K562 (cell line): ENCODE measurements around the gene VSTM2B. TPM values are rescaled to one million over a fixed set of nuclear protein-coding genes. Genes with fewer than 3 reads are reported as not detected.

ENCODE experiments used
- CBX1 ChIP-seq: sonication (generic); IDR thresholded peaks from 2 replicates; pipeline ENCODE4 v1.6.1; 2016; ENCODE audit warnings: antibody characterized with exemption, low read depth, mild to moderate bottlenecking
- FOXJ2 ChIP-seq: fragments of 200-800 bp; sonication (Bioruptor generic); IDR thresholded peaks from 2 replicates; pipeline ENCODE4 v1.6.1; 2016; ENCODE audit warnings: missing genetic modification characterization, missing compliant biosample characterization
- NCOA4 ChIP-seq: fragments of 450-650 bp; IDR thresholded peaks from 2 replicates; pipeline ENCODE4 v1.6.1; 2018; ENCODE audit warnings: mild to moderate bottlenecking; ENCODE audit not compliant: partially characterized antibody
- RBFOX2 ChIP-seq: fragments of 200-400 bp; formaldehyde crosslinking; IDR thresholded peaks from 2 replicates; pipeline ENCODE4 v1.6.1; 2017; ENCODE audit warnings: low read depth, mild to moderate bottlenecking, low read length, moderate library complexity
- polyA plus RNA-seq, 8 experiments: library from polyadenylated mRNA; depleted of rRNA in 4 of 8; stranded (reverse) in 5 of 8; unstranded in 3 of 8; fragments of >200 nt; fragmentation: Nextera tagmentation in 2 of 8; fragmentation: Illumina TruSeq in 1 of 8; extraction: Ambion mirVana in 2 of 8; extraction: Trizol in 1 of 8; gene quantifications; 2 replicates each; pipeline versions ENCODE4 v1.2.1 to v1.2.3, GENCODE V29; 2011 to 2014; ENCODE audit warnings: inconsistent platforms in 1 of 8, missing spikeins in 1 of 8
- total RNA-seq, 7 experiments: library from RNA; depleted of rRNA in 6 of 7; stranded (reverse); fragments of >200 nt in 6 of 7; fragmentation: Illumina TruSeq in 2 of 7; extraction: Trizol in 2 of 7; gene quantifications; 2 replicates each; pipeline versions ENCODE4 v1.2.1 to v1.2.3, GENCODE V29; 2011 to 2021; ENCODE audit warnings: low replicate concordance in 1 of 7
- TF ChIP-seq, protein P1 (sequence below): fragments of 200-800 bp; sonication (Bioruptor generic); IDR thresholded peaks from 2 replicates; pipeline ENCODE4 v1.6.1; 2016; ENCODE audit warnings: missing genetic modification characterization, missing compliant biosample characterization
- TF ChIP-seq, protein P2 (sequence below): fragments of 250-450 bp; sonication (Bioruptor Pico); IDR thresholded peaks from 2 replicates; pipeline ENCODE4 v1.5.0; 2021; ENCODE audit warnings: mild to moderate bottlenecking, borderline replicate concordance
- TF ChIP-seq, protein P3 (sequence below): fragments of 150-350 bp; conservative IDR thresholded peaks from 2 replicates; pipeline ENCODE4 v1.6.1; 2014; ENCODE audit warnings: low read length
- TF ChIP-seq, protein P4 (sequence below): IDR thresholded peaks from 2 replicates; pipeline ENCODE4 v1.6.1; 2014; ENCODE audit warnings: antibody characterized with exemption
- TF ChIP-seq, protein P5 (sequence below): fragments of 250-450 bp; sonication (Bioruptor Pico); IDR thresholded peaks from 2 replicates; pipeline ENCODE4 v1.5.0; 2020; ENCODE audit warnings: mild to moderate bottlenecking, borderline replicate concordance
- TF ChIP-seq, protein P6 (sequence below): sonication (generic); formaldehyde crosslinking; IDR thresholded peaks from 2 replicates; pipeline ENCODE4 v1.8.0; 2022; ENCODE audit warnings: mild to moderate bottlenecking, missing genetic modification reagents

VSTM2B gene
- total and polyA plus RNA-seq, 9 of the 15 experiments (the other 6 are each of a cell fraction or from before 2014, with no cell fraction given): not detected

DNA sequence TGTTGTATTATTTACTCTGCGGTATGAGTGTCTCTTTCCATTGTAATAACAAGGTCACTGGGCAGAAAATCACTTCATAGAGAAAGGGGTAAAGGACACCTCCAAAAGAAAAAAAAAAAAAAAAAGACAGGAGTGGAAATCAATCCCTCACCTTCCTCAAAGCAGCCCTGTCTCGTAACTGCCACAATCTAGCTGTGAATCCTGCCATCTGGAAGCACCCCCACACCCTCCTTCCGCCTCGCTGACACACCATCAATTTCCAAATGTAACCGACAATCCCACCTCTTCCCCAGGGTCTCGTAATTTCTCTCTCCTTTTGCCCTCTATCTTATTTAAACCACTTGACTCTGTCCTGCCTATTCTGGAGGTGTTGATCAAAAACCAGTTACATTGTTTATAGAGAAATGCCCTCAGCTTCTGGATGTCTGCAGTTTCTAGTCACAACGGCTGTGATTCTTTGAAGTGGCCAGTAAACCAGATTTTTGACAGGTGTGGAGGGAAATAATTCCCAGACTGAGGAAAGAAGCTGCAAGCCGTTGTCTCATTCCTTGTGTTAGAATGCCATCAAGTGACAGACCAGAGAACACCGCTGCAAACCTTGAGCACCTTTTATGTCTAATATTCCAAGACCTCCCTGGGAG, 71.2 kb downstream of the VSTM2B start (continued):
- TF ChIP-seq, protein P1, sequence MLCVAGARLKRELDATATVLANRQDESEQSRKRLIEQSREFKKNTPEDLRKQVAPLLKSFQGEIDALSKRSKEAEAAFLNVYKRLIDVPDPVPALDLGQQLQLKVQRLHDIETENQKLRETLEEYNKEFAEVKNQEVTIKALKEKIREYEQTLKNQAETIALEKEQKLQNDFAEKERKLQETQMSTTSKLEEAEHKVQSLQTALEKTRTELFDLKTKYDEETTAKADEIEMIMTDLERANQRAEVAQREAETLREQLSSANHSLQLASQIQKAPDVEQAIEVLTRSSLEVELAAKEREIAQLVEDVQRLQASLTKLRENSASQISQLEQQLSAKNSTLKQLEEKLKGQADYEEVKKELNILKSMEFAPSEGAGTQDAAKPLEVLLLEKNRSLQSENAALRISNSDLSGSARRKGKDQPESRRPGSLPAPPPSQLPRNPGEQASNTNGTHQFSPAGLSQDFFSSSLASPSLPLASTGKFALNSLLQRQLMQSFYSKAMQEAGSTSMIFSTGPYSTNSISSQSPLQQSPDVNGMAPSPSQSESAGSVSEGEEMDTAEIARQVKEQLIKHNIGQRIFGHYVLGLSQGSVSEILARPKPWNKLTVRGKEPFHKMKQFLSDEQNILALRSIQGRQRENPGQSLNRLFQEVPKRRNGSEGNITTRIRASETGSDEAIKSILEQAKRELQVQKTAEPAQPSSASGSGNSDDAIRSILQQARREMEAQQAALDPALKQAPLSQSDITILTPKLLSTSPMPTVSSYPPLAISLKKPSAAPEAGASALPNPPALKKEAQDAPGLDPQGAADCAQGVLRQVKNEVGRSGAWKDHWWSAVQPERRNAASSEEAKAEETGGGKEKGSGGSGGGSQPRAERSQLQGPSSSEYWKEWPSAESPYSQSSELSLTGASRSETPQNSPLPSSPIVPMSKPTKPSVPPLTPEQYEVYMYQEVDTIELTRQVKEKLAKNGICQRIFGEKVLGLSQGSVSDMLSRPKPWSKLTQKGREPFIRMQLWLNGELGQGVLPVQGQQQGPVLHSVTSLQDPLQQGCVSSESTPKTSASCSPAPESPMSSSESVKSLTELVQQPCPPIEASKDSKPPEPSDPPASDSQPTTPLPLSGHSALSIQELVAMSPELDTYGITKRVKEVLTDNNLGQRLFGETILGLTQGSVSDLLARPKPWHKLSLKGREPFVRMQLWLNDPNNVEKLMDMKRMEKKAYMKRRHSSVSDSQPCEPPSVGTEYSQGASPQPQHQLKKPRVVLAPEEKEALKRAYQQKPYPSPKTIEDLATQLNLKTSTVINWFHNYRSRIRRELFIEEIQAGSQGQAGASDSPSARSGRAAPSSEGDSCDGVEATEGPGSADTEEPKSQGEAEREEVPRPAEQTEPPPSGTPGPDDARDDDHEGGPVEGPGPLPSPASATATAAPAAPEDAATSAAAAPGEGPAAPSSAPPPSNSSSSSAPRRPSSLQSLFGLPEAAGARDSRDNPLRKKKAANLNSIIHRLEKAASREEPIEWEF (CRISPR knock-in tag): no peak
- TF ChIP-seq, protein P2, sequence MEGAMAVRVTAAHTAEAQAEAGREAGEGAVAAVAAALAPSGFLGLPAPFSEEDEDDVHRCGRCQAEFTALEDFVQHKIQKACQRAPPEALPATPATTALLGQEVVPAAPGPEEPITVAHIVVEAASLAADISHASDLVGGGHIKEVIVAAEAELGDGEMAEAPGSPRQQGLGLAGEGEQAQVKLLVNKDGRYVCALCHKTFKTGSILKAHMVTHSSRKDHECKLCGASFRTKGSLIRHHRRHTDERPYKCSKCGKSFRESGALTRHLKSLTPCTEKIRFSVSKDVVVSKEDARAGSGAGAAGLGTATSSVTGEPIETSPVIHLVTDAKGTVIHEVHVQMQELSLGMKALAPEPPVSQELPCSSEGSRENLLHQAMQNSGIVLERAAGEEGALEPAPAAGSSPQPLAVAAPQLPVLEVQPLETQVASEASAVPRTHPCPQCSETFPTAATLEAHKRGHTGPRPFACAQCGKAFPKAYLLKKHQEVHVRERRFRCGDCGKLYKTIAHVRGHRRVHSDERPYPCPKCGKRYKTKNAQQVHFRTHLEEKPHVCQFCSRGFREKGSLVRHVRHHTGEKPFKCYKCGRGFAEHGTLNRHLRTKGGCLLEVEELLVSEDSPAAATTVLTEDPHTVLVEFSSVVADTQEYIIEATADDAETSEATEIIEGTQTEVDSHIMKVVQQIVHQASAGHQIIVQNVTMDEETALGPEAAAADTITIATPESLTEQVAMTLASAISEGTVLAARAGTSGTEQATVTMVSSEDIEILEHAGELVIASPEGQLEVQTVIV (CRISPR knock-in tag): no peak
- no peak for TF ChIP-seq CBX1
- TF ChIP-seq, protein P3, sequence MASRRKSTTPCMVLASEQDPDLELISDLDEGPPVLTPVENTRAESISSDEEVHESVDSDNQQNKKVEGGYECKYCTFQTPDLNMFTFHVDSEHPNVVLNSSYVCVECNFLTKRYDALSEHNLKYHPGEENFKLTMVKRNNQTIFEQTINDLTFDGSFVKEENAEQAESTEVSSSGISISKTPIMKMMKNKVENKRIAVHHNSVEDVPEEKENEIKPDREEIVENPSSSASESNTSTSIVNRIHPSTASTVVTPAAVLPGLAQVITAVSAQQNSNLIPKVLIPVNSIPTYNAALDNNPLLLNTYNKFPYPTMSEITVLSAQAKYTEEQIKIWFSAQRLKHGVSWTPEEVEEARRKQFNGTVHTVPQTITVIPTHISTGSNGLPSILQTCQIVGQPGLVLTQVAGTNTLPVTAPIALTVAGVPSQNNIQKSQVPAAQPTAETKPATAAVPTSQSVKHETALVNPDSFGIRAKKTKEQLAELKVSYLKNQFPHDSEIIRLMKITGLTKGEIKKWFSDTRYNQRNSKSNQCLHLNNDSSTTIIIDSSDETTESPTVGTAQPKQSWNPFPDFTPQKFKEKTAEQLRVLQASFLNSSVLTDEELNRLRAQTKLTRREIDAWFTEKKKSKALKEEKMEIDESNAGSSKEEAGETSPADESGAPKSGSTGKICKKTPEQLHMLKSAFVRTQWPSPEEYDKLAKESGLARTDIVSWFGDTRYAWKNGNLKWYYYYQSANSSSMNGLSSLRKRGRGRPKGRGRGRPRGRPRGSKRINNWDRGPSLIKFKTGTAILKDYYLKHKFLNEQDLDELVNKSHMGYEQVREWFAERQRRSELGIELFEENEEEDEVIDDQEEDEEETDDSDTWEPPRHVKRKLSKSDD: no peak
- TF ChIP-seq, protein P4, sequence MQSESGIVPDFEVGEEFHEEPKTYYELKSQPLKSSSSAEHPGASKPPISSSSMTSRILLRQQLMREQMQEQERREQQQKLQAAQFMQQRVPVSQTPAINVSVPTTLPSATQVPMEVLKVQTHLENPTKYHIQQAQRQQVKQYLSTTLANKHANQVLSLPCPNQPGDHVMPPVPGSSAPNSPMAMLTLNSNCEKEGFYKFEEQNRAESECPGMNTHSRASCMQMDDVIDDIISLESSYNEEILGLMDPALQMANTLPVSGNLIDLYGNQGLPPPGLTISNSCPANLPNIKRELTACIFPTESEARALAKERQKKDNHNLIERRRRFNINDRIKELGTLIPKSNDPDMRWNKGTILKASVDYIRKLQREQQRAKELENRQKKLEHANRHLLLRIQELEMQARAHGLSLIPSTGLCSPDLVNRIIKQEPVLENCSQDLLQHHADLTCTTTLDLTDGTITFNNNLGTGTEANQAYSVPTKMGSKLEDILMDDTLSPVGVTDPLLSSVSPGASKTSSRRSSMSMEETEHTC: no peak
- TF ChIP-seq, protein P5, sequence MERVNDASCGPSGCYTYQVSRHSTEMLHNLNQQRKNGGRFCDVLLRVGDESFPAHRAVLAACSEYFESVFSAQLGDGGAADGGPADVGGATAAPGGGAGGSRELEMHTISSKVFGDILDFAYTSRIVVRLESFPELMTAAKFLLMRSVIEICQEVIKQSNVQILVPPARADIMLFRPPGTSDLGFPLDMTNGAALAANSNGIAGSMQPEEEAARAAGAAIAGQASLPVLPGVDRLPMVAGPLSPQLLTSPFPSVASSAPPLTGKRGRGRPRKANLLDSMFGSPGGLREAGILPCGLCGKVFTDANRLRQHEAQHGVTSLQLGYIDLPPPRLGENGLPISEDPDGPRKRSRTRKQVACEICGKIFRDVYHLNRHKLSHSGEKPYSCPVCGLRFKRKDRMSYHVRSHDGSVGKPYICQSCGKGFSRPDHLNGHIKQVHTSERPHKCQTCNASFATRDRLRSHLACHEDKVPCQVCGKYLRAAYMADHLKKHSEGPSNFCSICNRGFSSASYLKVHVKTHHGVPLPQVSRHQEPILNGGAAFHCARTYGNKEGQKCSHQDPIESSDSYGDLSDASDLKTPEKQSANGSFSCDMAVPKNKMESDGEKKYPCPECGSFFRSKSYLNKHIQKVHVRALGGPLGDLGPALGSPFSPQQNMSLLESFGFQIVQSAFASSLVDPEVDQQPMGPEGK (CRISPR knock-in tag): no peak
- TF ChIP-seq, protein P6, sequence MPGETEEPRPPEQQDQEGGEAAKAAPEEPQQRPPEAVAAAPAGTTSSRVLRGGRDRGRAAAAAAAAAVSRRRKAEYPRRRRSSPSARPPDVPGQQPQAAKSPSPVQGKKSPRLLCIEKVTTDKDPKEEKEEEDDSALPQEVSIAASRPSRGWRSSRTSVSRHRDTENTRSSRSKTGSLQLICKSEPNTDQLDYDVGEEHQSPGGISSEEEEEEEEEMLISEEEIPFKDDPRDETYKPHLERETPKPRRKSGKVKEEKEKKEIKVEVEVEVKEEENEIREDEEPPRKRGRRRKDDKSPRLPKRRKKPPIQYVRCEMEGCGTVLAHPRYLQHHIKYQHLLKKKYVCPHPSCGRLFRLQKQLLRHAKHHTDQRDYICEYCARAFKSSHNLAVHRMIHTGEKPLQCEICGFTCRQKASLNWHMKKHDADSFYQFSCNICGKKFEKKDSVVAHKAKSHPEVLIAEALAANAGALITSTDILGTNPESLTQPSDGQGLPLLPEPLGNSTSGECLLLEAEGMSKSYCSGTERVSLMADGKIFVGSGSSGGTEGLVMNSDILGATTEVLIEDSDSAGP (CRISPR knock-in tag): no peak
- TF ChIP-seq NCOA4: no peak
- no peak for TF ChIP-seq FOXJ2
- no peak for TF ChIP-seq RBFOX2
